IPS-NIHi11 (cell line): ENCODE measurements around the gene CCDC6.
"Not testable (repeated sequence)": the region's sequence is repeated elsewhere in the genome, so short reads cannot be mapped to it uniquely, and the experiment has no call there.

Experiments used
- DNase-seq: peaks from one replicate; pipeline ENCODE4 v3.0.0; 2012; ENCODE audit warnings: mixed read lengths, low spot score

Gene CCDC6

GRCh38 chr10:59905731-59906416 is 482 bp downstream of the CCDC6 start:
- DNase-seq = no peak

- peak; percentile 49 for DNase-seq
Measured at GRCh38 chr10:59905066-59905730, 1.2 kb downstream of the CCDC6 start.

GRCh38 chr10:59904426-59905065 is 1.8 kb downstream of the CCDC6 start:
- DNase-seq = peak; percentile 28

GRCh38 chr10:59903871-59904270 is 2.5 kb downstream of the CCDC6 start:
- no peak for DNase-seq

- no peak for DNase-seq
Measured at GRCh38 chr10:59902016-59902415, 4.3 kb downstream of the CCDC6 start.

GRCh38 chr10:59901470-59901869 is 4.9 kb downstream of the CCDC6 start:
- no peak for DNase-seq

GRCh38 chr10:59900048-59900727 is 6.2 kb downstream of the CCDC6 start:
- no peak for DNase-seq

GRCh38 chr10:59898125-59898835 is 8.1 kb downstream of the CCDC6 start:
- peak; percentile 17 for DNase-seq

- DNase-seq = no peak
Measured at GRCh38 chr10:59896191-59896590, 10.2 kb downstream of the CCDC6 start.

- DNase-seq = no peak
Measured at GRCh38 chr10:59895629-59896116, 10.7 kb downstream of the CCDC6 start.

- peak; percentile 60 for DNase-seq
Measured at GRCh38 chr10:59894114-59894513, 12.2 kb downstream of the CCDC6 start.

- DNase-seq = no peak
Measured at GRCh38 chr10:59892697-59893096, 13.7 kb downstream of the CCDC6 start.

GRCh38 chr10:59891936-59892335 is 14.4 kb downstream of the CCDC6 start:
- no peak for DNase-seq

GRCh38 chr10:59891349-59891748 is 15.0 kb downstream of the CCDC6 start:
- no peak for DNase-seq

GRCh38 chr10:59888781-59889435 is 17.4 kb downstream of the CCDC6 start:
- DNase-seq = no peak

- no peak for DNase-seq
Measured at GRCh38 chr10:59887972-59888640, 18.2 kb downstream of the CCDC6 start.

GRCh38 chr10:59887006-59887405 is 19.4 kb downstream of the CCDC6 start:
- no peak for DNase-seq

GRCh38 chr10:59885430-59886134 is 20.8 kb downstream of the CCDC6 start:
- DNase-seq = no peak

- not testable (repeated sequence) for DNase-seq
Measured at GRCh38 chr10:59884893-59885292, 21.5 kb downstream of the CCDC6 start.

- DNase-seq = no peak
Measured at GRCh38 chr10:59881640-59882039, 24.7 kb downstream of the CCDC6 start.
